Lower lobe of right lung (tissue), 2 donors: Measurements from ENCODE around the gene F12. TPM values are rescaled to one million over a fixed set of nuclear protein-coding genes. Genes with fewer than 3 reads are reported as not detected.

Experiments used
- ATAC-seq, 2 donors: fragments of 200-7000 bp; cut with Tn5 transposase; one replicate each; pipeline ENCODE4 v1.9.1; 2020 to 2022; ENCODE audit warnings: mild to moderate bottlenecking in 2 of 2, moderate library complexity in 2 of 2
- DNase-seq: peaks from one replicate; pipeline ENCODE4 v3.0.0-alpha.2; 2020
- H3K27ac ChIP-seq: fragments of 200-600 bp; one replicate; pipeline ENCODE4 v1.8.0; 2022
- H3K27me3 ChIP-seq: fragments of 200-600 bp; one replicate; pipeline ENCODE4 v1.8.0; 2022; ENCODE audit warnings: low read depth
- H3K36me3 ChIP-seq: fragments of 200-600 bp; one replicate; pipeline ENCODE4 v1.8.0; 2022; ENCODE audit warnings: mild to moderate bottlenecking
- H3K4me1 ChIP-seq: fragments of 200-600 bp; one replicate; pipeline ENCODE4 v1.8.0; 2022
- H3K4me3 ChIP-seq: fragments of 200-600 bp; one replicate; pipeline ENCODE4 v1.8.0; 2022; ENCODE audit warnings: mild to moderate bottlenecking
- H3K9me3 ChIP-seq: fragments of 200-600 bp; one replicate; pipeline ENCODE4 v1.8.0; 2022
- intact Hi-C: fragments of 100-400 bp; cut with DNase I; formaldehyde crosslinking; loops from one replicate; pipeline ENCODE4 v1.11.0; 2022
- total RNA-seq: library from RNA; stranded (reverse); fragmentation: NEBNext Ultra II Directional; extraction: Animal tissue kit (Norgen Biotek cat#: 25700); gene quantifications from one replicate; pipeline ENCODE4 v1.2.1, GENCODE V29; 2021
- TF ChIP-seq, protein P1 (sequence below): fragments of 200-600 bp; IDR thresholded peaks from one replicate; pipeline ENCODE4 v1.8.0; 2022; ENCODE audit warnings: antibody characterized with exemption, mild to moderate bottlenecking
- donor health status: DM: no; HTN: yes; CAD: no; lungs with severe emphysema.

F12 gene
- total RNA-seq, 1 donor from 2014 or later: 0.80 TPM

DNA sequence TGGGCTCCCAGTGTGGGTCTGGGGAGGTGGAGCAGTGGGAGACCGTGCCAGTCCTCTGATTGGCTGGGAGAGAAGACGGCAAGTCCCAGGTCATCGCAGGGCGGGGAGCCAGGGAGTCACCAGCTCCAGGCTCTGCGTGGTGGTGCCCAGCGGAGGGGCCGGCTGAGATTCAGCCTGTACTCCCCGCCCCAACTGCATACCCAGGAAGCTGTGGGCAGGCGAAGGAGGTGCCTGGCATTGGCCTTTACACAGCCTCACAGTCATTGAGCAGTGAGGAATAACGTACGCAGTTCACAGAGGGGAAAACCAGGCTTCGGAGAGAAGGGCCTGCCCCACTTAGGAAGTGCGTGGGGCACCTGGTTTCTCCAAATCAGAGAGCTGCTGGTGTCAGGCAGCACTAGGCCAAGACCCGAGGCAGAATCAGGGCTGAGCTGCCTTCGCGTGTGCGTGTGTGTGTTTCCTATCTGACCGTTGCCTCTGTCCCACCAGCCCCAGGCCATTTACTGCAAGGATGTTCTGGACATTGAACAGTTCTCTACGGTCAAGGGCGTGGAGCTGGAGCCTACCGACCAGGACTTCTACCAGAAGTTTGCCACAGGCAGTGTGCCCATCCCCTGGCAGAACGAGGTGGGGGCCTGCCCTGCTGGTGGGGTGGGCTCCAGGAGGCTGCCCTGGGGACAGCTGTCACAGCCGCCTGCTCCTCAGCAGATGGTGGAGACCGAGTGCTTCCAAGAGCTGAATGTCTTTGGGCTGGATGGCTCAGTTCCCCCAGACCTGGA, 31.0 kb upstream of the F12 start:
- H3K27ac ChIP-seq: no peak overlapping the region
- no peaks in the 10 kb centered on the region for H3K9me3 ChIP-seq
- intact Hi-C loops: no loop called here
- DNase-seq (no peak), ATAC-seq (no peak)
- no peak overlapping the region for H3K4me3 ChIP-seq
- peaks cover 2% of the 10 kb centered on the region for H3K4me1 ChIP-seq
- TF ChIP-seq, protein P1, sequence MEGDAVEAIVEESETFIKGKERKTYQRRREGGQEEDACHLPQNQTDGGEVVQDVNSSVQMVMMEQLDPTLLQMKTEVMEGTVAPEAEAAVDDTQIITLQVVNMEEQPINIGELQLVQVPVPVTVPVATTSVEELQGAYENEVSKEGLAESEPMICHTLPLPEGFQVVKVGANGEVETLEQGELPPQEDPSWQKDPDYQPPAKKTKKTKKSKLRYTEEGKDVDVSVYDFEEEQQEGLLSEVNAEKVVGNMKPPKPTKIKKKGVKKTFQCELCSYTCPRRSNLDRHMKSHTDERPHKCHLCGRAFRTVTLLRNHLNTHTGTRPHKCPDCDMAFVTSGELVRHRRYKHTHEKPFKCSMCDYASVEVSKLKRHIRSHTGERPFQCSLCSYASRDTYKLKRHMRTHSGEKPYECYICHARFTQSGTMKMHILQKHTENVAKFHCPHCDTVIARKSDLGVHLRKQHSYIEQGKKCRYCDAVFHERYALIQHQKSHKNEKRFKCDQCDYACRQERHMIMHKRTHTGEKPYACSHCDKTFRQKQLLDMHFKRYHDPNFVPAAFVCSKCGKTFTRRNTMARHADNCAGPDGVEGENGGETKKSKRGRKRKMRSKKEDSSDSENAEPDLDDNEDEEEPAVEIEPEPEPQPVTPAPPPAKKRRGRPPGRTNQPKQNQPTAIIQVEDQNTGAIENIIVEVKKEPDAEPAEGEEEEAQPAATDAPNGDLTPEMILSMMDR: no peak
- no peaks in the 10 kb centered on the region for H3K27me3 ChIP-seq
- peaks cover 69% of the 10 kb centered on the region for H3K36me3 ChIP-seq

DNA sequence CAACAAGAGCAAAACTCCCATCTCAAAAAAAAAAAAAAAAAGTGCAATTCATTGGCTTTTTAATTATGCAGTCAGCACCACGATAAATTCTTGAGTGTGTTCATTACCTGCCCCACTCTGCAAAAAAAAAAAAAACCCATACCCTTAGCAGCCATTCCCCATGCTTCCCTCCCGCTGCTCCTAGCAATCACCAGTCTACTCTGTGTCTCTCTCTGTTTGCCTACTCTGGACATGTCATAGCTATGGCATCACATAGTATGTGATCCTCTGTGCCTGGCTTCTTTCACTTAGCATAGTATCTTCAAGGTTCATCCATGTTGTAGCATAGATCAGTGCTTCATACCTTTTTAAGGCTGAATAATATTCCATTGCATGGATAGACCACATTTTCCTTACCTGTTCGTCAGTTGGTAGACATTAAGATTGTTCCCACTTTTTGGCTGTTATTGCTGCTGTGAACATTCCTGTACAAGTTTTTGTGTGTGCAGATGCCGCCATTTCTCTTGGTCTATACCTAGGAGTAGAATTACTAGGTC, 30.2 kb upstream of the F12 start:
- TF ChIP-seq, protein P1: no peak
- DNase-seq (no peak), ATAC-seq (no peak)
- peaks cover 77% of the 10 kb centered on the region for H3K36me3 ChIP-seq
- no peaks in the 10 kb centered on the region for H3K4me1 ChIP-seq
- H3K4me3 ChIP-seq: no peak overlapping the region
- no peaks in the 10 kb centered on the region for H3K27me3 ChIP-seq
- H3K27ac ChIP-seq: no peak overlapping the region
- no peaks in the 10 kb centered on the region for H3K9me3 ChIP-seq
- intact Hi-C loops: no loop called here

DNA sequence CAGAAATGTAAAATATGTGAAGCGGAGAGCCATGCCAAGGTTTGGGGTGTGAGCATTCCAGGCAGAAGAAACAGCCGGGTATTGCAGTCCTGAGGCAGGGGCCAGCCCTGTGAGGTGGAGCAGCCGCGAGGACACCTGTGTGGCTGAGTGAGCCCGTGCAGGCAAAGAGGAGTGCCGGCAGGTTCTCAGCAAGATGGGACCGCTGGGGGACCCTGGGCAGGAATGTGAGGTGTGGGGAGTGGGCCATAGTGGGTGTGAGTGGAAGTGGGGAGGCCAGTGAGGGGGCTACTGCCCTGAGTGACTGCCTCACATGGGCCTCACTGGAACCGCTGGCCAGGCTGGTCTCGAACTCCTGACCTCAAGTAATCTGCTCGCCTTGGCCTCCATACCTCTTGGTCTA, 29.1 kb upstream of the F12 start:
- ATAC-seq: no peak

DNA sequence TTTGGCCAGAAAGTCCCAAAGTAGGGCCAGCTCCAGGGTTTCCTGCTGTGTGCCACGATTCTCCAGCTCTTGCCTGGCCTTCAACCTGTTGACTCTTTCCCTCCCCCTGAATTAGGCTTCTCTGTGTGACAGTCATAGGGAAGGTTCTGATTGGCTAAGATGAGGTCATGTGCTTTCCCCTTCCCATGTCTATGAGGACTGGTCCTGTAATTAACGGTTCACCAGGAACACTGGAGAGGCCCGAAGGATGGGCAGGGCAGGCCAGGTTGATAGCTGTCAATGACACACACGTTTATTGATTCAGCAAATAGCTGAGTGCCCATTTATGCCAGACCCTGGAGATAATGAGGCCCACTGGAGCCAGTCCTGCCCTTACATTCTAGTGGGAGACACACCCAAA, 28.3 kb upstream of the F12 start:
- DNase-seq (no peak), ATAC-seq (peak; percentile 20 to 78)
- Histone ChIP-seq H3K9me3 (no peaks in the 10 kb centered on the region), H3K27me3 (no peaks in the 10 kb centered on the region), H3K27ac (no peak overlapping the region), H3K4me1 (peaks cover 3% of the 10 kb centered on the region), H3K4me3 (no peak overlapping the region), H3K36me3 (peaks cover 94% of the 10 kb centered on the region)
- TF ChIP-seq, protein P1: no peak
- intact Hi-C loops: no loop called here

More for the DNA sequence above, 29.1 kb upstream of the F12 start:
- TF ChIP-seq, protein P1: no peak
- no peak for DNase-seq
- Histone ChIP-seq H3K9me3 (no peaks in the 10 kb centered on the region), H3K4me1 (no peaks in the 10 kb centered on the region), H3K4me3 (no peak overlapping the region), H3K36me3 (peaks cover 88% of the 10 kb centered on the region), H3K27me3 (no peaks in the 10 kb centered on the region), H3K27ac (no peak overlapping the region)
- intact Hi-C loops: no loop called here

DNA sequence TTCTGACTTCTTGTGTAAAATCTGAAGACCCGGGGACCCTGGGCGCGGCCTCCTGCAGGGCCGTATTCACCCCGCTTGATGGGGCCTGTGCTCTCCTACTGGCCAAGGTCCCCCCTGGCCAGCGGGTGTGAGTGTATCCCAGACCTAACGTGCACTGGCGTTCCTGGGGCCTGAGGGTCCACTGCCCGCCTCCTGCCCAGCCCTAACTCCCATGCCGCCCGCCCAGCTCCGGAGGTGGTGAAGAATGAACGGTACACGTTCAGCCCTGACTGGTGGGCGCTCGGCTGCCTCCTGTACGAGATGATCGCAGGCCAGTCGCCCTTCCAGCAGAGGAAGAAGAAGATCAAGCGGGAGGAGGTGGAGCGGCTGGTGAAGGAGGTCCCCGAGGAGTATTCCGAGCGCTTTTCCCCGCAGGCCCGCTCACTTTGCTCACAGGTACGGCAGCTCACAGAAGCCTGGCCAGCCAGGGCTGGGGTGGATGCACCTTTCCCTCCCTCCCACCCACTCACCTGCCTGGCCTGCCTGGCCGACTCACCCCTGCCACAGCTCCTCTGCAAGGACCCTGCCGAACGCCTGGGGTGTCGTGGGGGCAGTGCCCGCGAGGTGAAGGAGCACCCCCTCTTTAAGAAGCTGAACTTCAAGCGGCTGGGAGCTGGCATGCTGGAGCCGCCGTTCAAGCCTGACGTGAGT, 26.6 kb upstream of the F12 start:
- no peak overlapping the region for H3K27ac ChIP-seq
- no peak for ATAC-seq
- TF ChIP-seq, protein P1: no peak
- H3K36me3 ChIP-seq: peaks cover 92% of the 10 kb centered on the region
- peaks cover 19% of the 10 kb centered on the region for H3K4me1 ChIP-seq
- DNase-seq: no peak
- intact Hi-C loops: no loop called here
- H3K4me3 ChIP-seq: no peak overlapping the region
- H3K27me3 ChIP-seq: no peaks in the 10 kb centered on the region
- H3K9me3 ChIP-seq: no peaks in the 10 kb centered on the region
